Measurements from ENCODE around the gene DDX25.
A peak's percentile ranks its signal among the peaks of the same experiment; 100 is the strongest.

The DDX25 gene

DNA sequence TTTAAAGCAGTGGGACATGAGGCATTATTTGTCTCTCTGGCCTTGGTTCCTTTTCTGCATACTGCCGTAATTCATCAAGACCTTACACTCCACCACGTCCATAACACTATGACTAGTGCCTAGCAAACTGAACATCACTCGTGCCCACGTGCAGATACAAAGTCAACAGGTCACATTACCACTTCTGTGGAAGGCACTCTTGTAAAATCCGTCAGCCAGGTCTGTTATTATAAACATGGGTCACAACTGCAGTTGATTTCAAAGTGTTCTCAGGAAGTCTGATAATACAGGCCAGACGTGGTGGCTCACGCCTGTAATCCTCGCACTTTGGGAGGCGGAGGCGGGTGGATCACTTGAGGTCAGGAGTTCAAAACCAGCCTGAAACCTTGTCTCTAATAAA is 55.6 kb downstream of the DDX25 start:
- no peaks in the 10 kb centered on the region for H3K36me3 ChIP-seq (ENCODE audit: control insufficient read depth in 4 of 4, insufficient read depth in 4 of 4, low read length in 3 of 4)
- POLR2A ChIA-PET, result no interaction called here
- CTCF ChIA-PET, result no interaction called here
- H3K9me3 ChIP-seq (ENCODE audit: control extremely low read depth in 1 of 5, control insufficient read depth in 4 of 5, insufficient read depth in 2 of 5, low read depth in 1 of 5, low read length in 4 of 5), result peaks cover 0 to 21% (median 2%) of the 10 kb centered on the region in 5 experiments
- 88% methylated on average over 8 of the region's 10 CpGs for WGBS (ENCODE audit: insufficient coverage)
- DNase-seq, result no peak
- no peak overlapping the region for H3K27ac ChIP-seq (ENCODE audit: insufficient read depth in 1 of 2, low read depth in 1 of 2, low read length in 2 of 2, poor library complexity in 1 of 2, severe bottlenecking in 2 of 2)
- H3K4me1 ChIP-seq (ENCODE audit: control extremely low read depth in 1 of 4, control insufficient read depth in 4 of 4, insufficient read depth in 4 of 4, low read length in 3 of 4), result no peaks in the 10 kb centered on the region
- H3K4me3 ChIP-seq (ENCODE audit: control insufficient read depth in 1 of 7, extremely low read depth in 1 of 7, insufficient read depth in 4 of 7, low read depth in 2 of 7, low read length in 6 of 7), result no peak overlapping the region
- peaks cover 0 to 16% (median 5%) of the 10 kb centered on the region in 5 experiments for H3K27me3 ChIP-seq (replicated peaks in 2 of 5; ENCODE audit: control insufficient read depth in 4 of 5, insufficient read depth in 5 of 5, low read length in 4 of 5)

DNA sequence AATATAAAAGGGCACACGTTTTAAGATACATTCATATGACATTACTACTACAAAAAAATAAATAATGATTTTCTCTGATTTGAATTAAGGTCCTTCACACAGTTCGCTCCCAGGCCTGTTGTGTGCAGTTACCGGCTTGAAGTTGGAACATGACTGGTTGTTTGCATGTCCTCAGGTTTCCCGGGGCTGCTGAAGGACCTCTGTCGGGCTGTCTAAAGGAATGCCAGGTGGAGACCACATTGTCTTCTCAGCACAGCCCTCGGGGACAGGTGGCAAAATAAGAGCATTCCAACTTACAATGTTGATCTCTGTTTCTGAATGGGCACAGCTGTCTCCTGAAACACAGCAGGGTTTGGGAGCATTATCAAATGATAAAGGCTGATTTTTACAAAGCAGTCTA is 56.5 kb downstream of the DDX25 start:
- Histone ChIP-seq H3K4me1 (ENCODE audit: control extremely low read depth in 1 of 4, control insufficient read depth in 4 of 4, insufficient read depth in 4 of 4, low read length in 3 of 4) (no peaks in the 10 kb centered on the region), H3K27ac (ENCODE audit: insufficient read depth in 1 of 2, low read depth in 1 of 2, low read length in 2 of 2, poor library complexity in 1 of 2, severe bottlenecking in 2 of 2) (no peak overlapping the region), H3K36me3 (ENCODE audit: control insufficient read depth in 4 of 4, insufficient read depth in 4 of 4, low read length in 3 of 4) (no peaks in the 10 kb centered on the region), H3K4me3 (ENCODE audit: control insufficient read depth in 1 of 7, extremely low read depth in 1 of 7, insufficient read depth in 4 of 7, low read depth in 2 of 7, low read length in 6 of 7) (no peak overlapping the region), H3K9me3 (ENCODE audit: control extremely low read depth in 1 of 5, control insufficient read depth in 4 of 5, insufficient read depth in 2 of 5, low read depth in 1 of 5, low read length in 4 of 5) (peaks cover 0 to 21% (median 2%) of the 10 kb centered on the region in 5 experiments), H3K27me3 (replicated peaks in 2 of 5; ENCODE audit: control insufficient read depth in 4 of 5, insufficient read depth in 5 of 5, low read length in 4 of 5) (peaks cover 0 to 13% (median 3%) of the 10 kb centered on the region in 5 experiments)
- 93% methylated on average over 5 of the region's 6 CpGs for WGBS (ENCODE audit: insufficient coverage)
- POLR2A ChIA-PET, result no interaction called here
- no peak for DNase-seq
- CTCF ChIA-PET, result no interaction called here

DNA sequence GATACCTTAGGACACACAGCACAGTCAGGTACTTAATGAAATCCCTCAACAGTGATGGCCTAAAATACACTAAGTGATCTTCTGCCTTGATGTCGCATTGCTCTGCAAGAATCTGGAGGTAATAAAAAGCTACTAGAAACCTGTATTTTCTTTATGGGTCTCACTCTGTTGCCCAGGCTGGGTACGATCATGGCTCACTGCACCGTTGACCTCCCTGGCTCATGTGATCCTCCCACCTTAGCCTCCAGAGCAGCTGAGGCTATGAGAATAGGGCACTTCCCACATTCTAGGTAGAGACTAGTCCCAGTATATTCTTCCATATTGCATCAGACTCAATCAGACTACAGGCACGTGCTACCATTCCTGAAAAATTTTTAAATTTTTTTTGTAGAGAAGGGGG is 63.2 kb downstream of the DDX25 start:
- no peak for DNase-seq
- CTCF ChIA-PET, result no interaction called here
- WGBS (ENCODE audit: insufficient coverage), result 90% methylated on average over 3 of the region's 4 CpGs
- Histone ChIP-seq H3K36me3 (ENCODE audit: control insufficient read depth in 4 of 4, insufficient read depth in 4 of 4, low read length in 3 of 4) (no peaks in the 10 kb centered on the region), H3K4me1 (ENCODE audit: control extremely low read depth in 1 of 4, control insufficient read depth in 4 of 4, insufficient read depth in 4 of 4, low read length in 3 of 4) (peaks cover 0 to 4% (median 1%) of the 10 kb centered on the region in 4 experiments), H3K4me3 (ENCODE audit: control insufficient read depth in 1 of 7, extremely low read depth in 1 of 7, insufficient read depth in 4 of 7, low read depth in 2 of 7, low read length in 6 of 7) (no peak overlapping the region), H3K9me3 (ENCODE audit: control extremely low read depth in 1 of 5, control insufficient read depth in 4 of 5, insufficient read depth in 2 of 5, low read depth in 1 of 5, low read length in 4 of 5) (peaks cover 0 to 9% (median 2%) of the 10 kb centered on the region in 5 experiments), H3K27ac (ENCODE audit: insufficient read depth in 1 of 2, low read depth in 1 of 2, low read length in 2 of 2, poor library complexity in 1 of 2, severe bottlenecking in 2 of 2) (no peak overlapping the region), H3K27me3 (replicated peaks in 2 of 5; ENCODE audit: control insufficient read depth in 4 of 5, insufficient read depth in 5 of 5, low read length in 4 of 5) (peaks cover 0 to 24% (median 4%) of the 10 kb centered on the region in 5 experiments)
- POLR2A ChIA-PET, result no interaction called here

DNA sequence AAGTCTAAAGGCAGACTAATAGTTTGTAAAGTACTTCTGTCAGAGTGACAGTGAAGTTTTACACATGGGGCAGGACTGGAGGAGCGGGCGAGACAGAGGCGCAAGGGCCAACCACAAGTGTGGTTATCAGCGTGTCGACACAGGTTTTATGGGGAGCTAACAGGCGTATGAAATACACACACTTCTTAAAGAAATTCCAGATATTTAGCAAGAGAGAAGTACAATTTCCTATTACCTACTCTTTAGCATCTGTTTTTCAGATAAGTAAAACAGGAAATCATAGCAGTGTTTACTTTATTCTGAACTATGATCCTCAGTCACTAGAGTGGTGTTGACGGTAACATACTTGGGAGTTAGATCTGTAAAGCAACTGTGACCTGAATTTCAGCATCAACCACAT is 64.0 kb downstream of the DDX25 start:
- ChIA-PET CTCF (no interaction called here), POLR2A (no interaction called here)
- Histone ChIP-seq H3K9me3 (ENCODE audit: control extremely low read depth in 1 of 5, control insufficient read depth in 4 of 5, insufficient read depth in 2 of 5, low read depth in 1 of 5, low read length in 4 of 5) (peaks cover 0 to under 1% (median 0%) of the 10 kb centered on the region in 5 experiments), H3K4me3 (ENCODE audit: control insufficient read depth in 1 of 7, extremely low read depth in 1 of 7, insufficient read depth in 4 of 7, low read depth in 2 of 7, low read length in 6 of 7) (no peak overlapping the region), H3K36me3 (ENCODE audit: control insufficient read depth in 4 of 4, insufficient read depth in 4 of 4, low read length in 3 of 4) (no peaks in the 10 kb centered on the region), H3K27ac (ENCODE audit: insufficient read depth in 1 of 2, low read depth in 1 of 2, low read length in 2 of 2, poor library complexity in 1 of 2, severe bottlenecking in 2 of 2) (no peak overlapping the region), H3K27me3 (replicated peaks in 2 of 5; ENCODE audit: control insufficient read depth in 4 of 5, insufficient read depth in 5 of 5, low read length in 4 of 5) (peaks cover 0 to 26% (median 4%) of the 10 kb centered on the region in 5 experiments), H3K4me1 (ENCODE audit: control extremely low read depth in 1 of 4, control insufficient read depth in 4 of 4, insufficient read depth in 4 of 4, low read length in 3 of 4) (peaks cover 0 to 4% (median 1%) of the 10 kb centered on the region in 4 experiments)
- peak; percentile 12 to 71 (median 58) for DNase-seq
- WGBS (ENCODE audit: insufficient coverage), result 5% methylated on average over 6 of the region's 7 CpGs

DNA sequence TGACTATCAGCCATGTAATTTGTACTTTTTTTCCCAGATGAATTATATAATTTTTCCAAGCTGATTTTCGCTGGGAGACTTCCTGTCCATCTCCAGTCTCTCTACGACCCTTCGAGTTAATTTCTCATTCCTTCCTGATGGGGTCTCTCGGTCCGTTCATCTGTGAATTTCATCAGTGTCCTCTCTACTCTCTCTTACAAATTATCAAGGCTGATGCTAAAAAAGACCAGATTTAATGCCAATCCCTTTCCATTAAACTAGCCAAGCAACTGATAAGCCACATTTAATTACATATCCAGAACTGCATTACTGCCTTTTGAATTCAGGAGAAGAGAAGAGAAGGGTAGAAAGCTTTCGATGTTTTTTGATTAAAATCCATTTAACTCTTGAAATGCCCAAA is 67.3 kb downstream of the DDX25 start:
- CTCF ChIA-PET, result no interaction called here
- POLR2A ChIA-PET, result no interaction called here
- H3K9me3 ChIP-seq (ENCODE audit: control extremely low read depth in 1 of 5, control insufficient read depth in 4 of 5, insufficient read depth in 2 of 5, low read depth in 1 of 5, low read length in 4 of 5), result no peaks in the 10 kb centered on the region
- 94% methylated on average over 5 of the region's 6 CpGs for WGBS (ENCODE audit: insufficient coverage)
- peaks cover 0 to 14% (median 3%) of the 10 kb centered on the region in 5 experiments for H3K27me3 ChIP-seq (replicated peaks in 2 of 5; ENCODE audit: control insufficient read depth in 4 of 5, insufficient read depth in 5 of 5, low read length in 4 of 5)
- no peak overlapping the region for H3K4me3 ChIP-seq (ENCODE audit: control insufficient read depth in 1 of 7, extremely low read depth in 1 of 7, insufficient read depth in 4 of 7, low read depth in 2 of 7, low read length in 6 of 7)
- H3K27ac ChIP-seq (ENCODE audit: insufficient read depth in 1 of 2, low read depth in 1 of 2, low read length in 2 of 2, poor library complexity in 1 of 2, severe bottlenecking in 2 of 2), result no peak overlapping the region
- H3K4me1 ChIP-seq (ENCODE audit: control extremely low read depth in 1 of 4, control insufficient read depth in 4 of 4, insufficient read depth in 4 of 4, low read length in 3 of 4), result peaks cover 0 to 4% (median 1%) of the 10 kb centered on the region in 4 experiments
- no peaks in the 10 kb centered on the region for H3K36me3 ChIP-seq (ENCODE audit: control insufficient read depth in 4 of 4, insufficient read depth in 4 of 4, low read length in 3 of 4)
- DNase-seq, result no peak

DNA sequence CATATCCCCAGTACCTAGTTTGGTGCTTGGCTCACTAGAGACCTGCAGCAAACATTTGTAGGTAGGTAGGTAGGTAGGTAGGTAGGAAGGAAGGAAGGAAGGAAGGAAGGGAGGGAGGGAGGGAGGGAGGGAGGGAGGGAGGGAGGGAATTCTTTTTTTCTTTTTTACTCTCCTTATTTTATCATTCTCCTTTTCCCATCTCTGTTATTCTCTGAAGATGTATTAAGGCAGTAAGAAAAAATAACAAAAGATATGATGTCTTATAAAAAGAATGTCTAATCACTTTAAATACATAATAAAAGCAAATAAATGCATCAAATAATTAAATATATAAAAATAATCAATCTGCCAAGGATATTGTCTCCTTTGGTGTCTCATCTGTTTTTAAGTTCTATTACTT is 70.0 kb downstream of the DDX25 start:
- no peak for DNase-seq
- Histone ChIP-seq H3K27me3 (replicated peaks in 2 of 5; ENCODE audit: control insufficient read depth in 4 of 5, insufficient read depth in 5 of 5, low read length in 4 of 5) (peaks cover 0 to 18% (median 6%) of the 10 kb centered on the region in 5 experiments), H3K4me1 (ENCODE audit: control extremely low read depth in 1 of 4, control insufficient read depth in 4 of 4, insufficient read depth in 4 of 4, low read length in 3 of 4) (no peaks in the 10 kb centered on the region), H3K36me3 (ENCODE audit: control insufficient read depth in 4 of 4, insufficient read depth in 4 of 4, low read length in 3 of 4) (no peaks in the 10 kb centered on the region), H3K4me3 (ENCODE audit: control insufficient read depth in 1 of 7, extremely low read depth in 1 of 7, insufficient read depth in 4 of 7, low read depth in 2 of 7, low read length in 6 of 7) (no peak overlapping the region), H3K27ac (ENCODE audit: insufficient read depth in 1 of 2, low read depth in 1 of 2, low read length in 2 of 2, poor library complexity in 1 of 2, severe bottlenecking in 2 of 2) (no peak overlapping the region), H3K9me3 (ENCODE audit: control extremely low read depth in 1 of 5, control insufficient read depth in 4 of 5, insufficient read depth in 2 of 5, low read depth in 1 of 5, low read length in 4 of 5) (no peaks in the 10 kb centered on the region)
- ChIA-PET CTCF (no interaction called here), POLR2A (no interaction called here)

DNA sequence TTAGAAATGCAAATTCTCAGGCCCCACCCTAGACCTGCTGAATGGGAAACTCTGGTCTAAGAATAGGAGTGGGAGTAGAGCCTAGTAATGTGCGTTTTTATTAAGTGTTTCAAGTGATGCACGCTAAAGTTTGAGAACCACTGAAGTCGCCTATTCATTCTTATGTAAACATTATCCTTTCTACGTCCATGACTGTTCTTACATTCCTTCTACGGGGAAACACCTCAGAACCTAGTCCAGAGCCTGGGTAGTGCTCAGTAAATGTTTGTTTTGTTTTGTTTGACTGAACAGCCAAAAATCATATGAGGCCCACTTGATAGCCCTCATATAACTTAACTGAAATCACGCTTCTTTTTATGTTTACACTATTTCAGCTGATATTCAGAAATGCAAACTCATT is 71.3 kb downstream of the DDX25 start:
- ChIA-PET CTCF (no interaction called here), POLR2A (interaction anchor here (0.7 kb wide), 1 partner anchor 71 kb away, joined by 3 read pairs; no protein-coding TSS in a partner anchor)

More for the DNA sequence above, 71.3 kb downstream of the DDX25 start:
- no peak for DNase-seq
- Histone ChIP-seq H3K36me3 (ENCODE audit: control insufficient read depth in 4 of 4, insufficient read depth in 4 of 4, low read length in 3 of 4) (no peaks in the 10 kb centered on the region), H3K4me1 (ENCODE audit: control extremely low read depth in 1 of 4, control insufficient read depth in 4 of 4, insufficient read depth in 4 of 4, low read length in 3 of 4) (no peaks in the 10 kb centered on the region), H3K4me3 (ENCODE audit: control insufficient read depth in 1 of 7, extremely low read depth in 1 of 7, insufficient read depth in 4 of 7, low read depth in 2 of 7, low read length in 6 of 7) (no peak overlapping the region), H3K27ac (ENCODE audit: insufficient read depth in 1 of 2, low read depth in 1 of 2, low read length in 2 of 2, poor library complexity in 1 of 2, severe bottlenecking in 2 of 2) (no peak overlapping the region), H3K9me3 (ENCODE audit: control extremely low read depth in 1 of 5, control insufficient read depth in 4 of 5, insufficient read depth in 2 of 5, low read depth in 1 of 5, low read length in 4 of 5) (no peaks in the 10 kb centered on the region), H3K27me3 (replicated peaks in 2 of 5; ENCODE audit: control insufficient read depth in 4 of 5, insufficient read depth in 5 of 5, low read length in 4 of 5) (peaks cover 0 to 15% (median 8%) of the 10 kb centered on the region in 5 experiments)
- WGBS (ENCODE audit: insufficient coverage), result 100% methylated on average over 2 of the region's 6 CpGs
